CD1c-positive myeloid dendritic cell (primary cell): ENCODE results near the gene C2orf92.
"Not testable (repeated sequence)": the region's sequence is repeated elsewhere in the genome, so short reads cannot be mapped to it uniquely, and the experiment has no call there.

ENCODE experiments used
- DNase-seq: peaks from one replicate; pipeline ENCODE4 v3.0.0-alpha.2; 2016; ENCODE audit errors: extremely low spot score

The C2orf92 gene

GRCh38 chr2:97693476-97693875 is 24.0 kb downstream of the C2orf92 start:
- DNase-seq, result no peak

- DNase-seq, result no peak
These were observed 26.2 kb downstream of the C2orf92 start for GRCh38 chr2:97695744-97696143.

GRCh38 chr2:97697252-97698235 is 28.0 kb downstream of the C2orf92 start:
- peak; percentile 95 for DNase-seq

DNA sequence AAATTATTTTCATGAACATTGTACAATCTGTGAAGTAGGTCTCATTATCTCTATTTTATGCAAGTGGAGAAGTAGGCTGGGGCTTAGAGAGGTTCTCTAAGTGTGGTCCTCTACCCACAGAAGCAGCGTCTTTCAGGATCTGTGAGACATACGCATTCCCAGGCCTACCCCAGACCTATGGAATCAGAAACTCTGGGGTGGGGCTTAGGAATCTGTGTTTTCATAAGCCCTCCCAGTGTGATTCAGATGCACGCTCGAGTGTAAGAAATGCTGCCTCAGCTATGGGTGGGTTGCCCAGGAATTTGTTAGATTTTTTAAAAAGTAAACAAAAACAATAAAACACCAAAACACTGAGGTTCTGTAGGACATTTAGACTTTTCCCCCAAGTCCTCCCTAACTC is 29.0 kb downstream of the C2orf92 start:
- DNase-seq, result no peak

DNA sequence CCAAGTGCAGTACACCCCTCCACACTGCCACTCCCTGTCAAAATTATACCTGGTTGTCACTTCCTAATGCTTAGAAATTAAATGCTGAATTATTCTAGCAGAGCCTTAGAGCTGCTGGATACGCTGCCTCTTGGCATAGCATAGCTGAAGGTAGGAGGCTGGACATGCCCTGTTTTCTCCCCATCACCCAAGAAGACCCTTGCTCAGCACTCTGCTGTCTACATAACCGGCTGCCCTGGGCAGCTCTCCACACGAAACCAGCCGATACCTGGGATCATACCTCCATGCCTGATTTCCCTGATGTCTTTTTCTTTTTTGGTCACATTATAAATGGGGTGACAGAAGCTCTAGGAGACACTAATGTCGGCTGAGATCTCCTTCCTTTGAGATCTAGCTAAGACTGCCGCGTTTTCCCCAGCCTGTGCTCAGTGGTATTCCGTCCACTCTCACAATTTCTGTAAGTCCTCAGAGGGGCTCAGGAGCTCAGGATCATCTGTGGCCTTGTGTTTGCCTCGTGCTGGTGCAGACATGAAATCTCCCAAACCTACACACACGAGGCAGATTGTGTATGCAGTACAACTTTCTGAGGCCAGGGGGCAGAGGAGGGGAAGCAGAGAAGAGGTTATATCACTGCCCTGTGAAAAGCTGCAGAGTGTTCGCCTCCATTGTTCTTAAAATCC is 30.4 kb downstream of the C2orf92 start:
- peak; percentile 64 for DNase-seq

GRCh38 chr2:97701186-97701585 is 31.7 kb downstream of the C2orf92 start:
- DNase-seq, result no peak

GRCh38 chr2:97701851-97702465 is 32.4 kb downstream of the C2orf92 start:
- no peak for DNase-seq

DNA sequence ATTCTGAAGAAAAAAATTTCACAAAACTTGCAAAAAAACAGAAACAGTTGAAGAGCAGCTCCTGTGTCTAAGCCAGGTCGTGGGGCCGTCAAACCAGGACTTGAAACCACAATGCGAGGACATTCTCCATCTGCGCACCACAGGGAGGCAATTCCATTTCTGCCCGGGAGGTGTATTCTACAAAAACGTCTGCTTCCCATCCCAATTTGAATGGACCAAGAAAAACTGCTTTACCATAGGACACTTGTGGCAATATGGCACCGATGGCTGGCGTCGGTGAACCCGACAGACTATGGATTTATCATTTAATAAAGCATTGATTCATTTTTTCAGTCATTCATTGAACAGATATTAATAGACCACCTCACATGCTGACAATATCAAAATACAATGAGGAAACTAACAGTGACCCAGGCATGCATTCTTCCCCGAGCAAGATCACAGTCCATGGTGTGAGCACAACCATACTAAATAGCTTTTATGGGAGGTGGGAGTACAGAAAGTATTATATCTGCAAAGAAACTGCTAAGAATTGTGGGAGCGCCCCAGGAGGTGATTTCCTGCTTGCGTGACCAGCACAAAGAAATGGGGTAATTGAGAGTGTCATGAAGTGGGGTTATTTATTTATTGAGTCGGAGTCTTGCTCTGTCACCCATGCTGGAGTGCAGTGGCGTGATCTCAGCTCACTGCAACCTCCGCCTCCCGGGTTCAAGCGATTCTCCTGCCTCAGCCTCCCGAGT is 33.4 kb downstream of the C2orf92 start:
- no peak for DNase-seq

- no peak for DNase-seq
These were observed 34.2 kb downstream of the C2orf92 start for GRCh38 chr2:97703741-97704140.

GRCh38 chr2:97704989-97705388 is 35.5 kb downstream of the C2orf92 start:
- DNase-seq, result no peak

DNA sequence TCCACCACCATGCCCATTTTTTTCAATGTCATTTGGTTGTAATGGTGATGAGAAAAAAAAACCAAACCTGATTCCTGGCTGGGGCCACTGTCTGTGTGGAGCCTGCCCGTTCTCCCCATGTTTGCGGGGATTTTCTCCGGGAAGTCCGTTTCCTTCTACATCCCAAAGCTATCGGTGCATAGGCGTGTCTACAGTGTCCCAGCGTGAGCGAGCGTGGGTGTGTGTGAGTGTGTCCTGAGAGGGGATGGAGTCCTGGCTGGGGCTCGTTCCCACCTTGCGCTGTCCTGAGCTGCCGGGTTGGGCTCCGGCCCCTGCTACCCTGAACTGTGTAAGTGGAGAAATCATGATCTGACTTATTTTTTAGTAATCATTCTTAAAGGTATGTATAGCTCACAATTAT is 36.6 kb downstream of the C2orf92 start:
- no peak for DNase-seq

- DNase-seq, result no peak
These were observed 37.3 kb downstream of the C2orf92 start for GRCh38 chr2:97706708-97707345.

- DNase-seq, result no peak
These were observed 38.0 kb downstream of the C2orf92 start for GRCh38 chr2:97707362-97708047.

- DNase-seq, result no peak
These were observed 38.5 kb downstream of the C2orf92 start for GRCh38 chr2:97708048-97708380.

DNA sequence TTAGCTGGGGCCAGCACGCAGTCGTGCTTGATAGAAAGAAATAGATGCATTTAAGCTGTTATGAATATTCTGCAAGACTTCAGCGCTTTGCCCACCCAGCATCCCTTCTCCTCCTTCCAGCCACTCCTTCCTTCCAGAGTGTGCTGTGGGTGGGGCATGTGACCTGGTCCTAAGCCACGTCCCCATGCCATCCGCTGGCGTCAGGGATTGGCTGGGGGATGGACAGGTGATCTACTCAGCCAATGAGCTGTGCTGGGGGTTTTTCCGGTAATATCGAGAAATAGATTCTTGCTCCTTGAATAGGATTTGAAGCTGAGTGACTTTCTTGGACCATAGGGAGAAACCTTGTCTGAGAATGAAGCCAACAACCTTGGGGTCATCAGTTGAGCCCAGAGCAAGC is 39.1 kb downstream of the C2orf92 start:
- DNase-seq, result no peak

GRCh38 chr2:97711394-97711711 is 41.8 kb downstream of the C2orf92 start:
- no peak for DNase-seq

DNA sequence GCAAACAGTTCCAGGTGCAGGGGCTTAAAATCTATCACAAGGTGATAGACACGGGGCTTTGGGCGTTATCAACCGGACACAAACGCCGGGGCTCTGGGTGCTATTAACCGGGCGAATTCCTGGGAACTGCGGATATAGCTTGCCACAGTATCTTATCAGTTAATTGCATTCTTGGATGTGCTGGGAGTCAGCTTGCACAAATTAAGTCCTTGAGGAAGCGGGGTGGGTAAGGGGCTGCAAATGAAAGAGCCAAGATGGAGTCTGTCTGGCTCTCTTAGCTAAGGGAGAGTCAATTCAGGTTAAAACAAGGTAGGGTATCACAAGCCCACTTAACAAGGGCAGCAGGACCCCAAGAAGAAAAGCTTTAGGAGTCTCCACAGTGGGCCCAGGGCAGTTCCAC is 42.7 kb downstream of the C2orf92 start:
- not testable (repeated sequence) for DNase-seq

- DNase-seq, result no peak
These were observed 43.3 kb downstream of the C2orf92 start for GRCh38 chr2:97712693-97713295.

DNA sequence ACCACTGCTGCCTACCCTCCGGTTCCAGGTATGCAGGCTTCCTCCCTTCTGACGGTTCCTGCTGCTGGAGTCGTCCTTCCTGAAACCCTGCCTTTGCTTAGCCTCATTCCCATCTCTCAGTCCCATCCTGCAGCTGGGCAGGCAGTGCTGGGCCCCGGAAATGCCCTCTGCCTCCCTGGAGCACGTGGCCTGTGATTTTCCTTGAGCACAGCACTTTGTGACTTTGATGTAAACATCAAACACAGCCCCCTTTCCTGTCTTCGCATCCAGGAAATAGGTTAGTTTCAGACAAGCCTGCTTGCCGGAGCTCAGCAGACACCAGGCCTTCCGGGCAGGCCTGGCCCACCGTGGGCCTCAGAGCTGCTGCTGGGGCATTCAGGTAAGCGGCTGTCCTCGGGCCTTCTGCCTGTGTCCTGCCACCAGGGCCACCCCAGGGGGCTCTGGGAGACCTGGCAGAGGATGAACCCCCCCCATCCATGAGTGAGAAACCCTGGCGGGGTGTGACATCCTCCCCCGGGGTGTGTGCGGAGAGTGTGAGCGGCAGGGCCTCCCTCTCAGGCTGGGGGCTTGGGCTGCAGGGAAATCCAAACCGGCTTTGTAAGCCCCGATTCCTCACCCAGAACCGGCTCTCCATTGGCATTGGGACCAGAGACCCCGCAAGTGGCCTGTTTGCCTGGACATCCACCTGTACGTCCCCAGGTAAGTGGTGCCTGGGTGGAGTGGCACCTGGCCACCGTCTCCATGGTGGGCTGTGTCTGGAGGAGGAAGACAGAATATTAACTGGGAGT is 44.0 kb downstream of the C2orf92 start, which contains the start of gene ZAP70:
Gene ZAP70 (plus strand): TSS at position 281 of the 788 bp plus-strand sequence. CDS start 10,461 bp downstream, outside the sequence.
- peak; percentile 22 for DNase-seq
